Measurements from ENCODE around the gene SAP30BP.

Gene SAP30BP

GRCh38 chr17:75670868-75671267, 3.7 kb downstream of the SAP30BP start:
- Histone ChIP-seq H3K4me3 (ENCODE audit: low read depth in 1 of 2, low read length in 2 of 2) (no peak overlapping the region), H3K9me3 (ENCODE audit: insufficient read depth, low read length, severe bottlenecking) (no peaks in the 10 kb centered on the region), H2AFZ (ENCODE audit: low read depth, low read length) (no peak overlapping the region), H3K27ac (ENCODE audit: low read length) (no peak overlapping the region), H3K79me2 (ENCODE audit: insufficient read depth, low read length) (peaks cover 70% of the 10 kb centered on the region), H3K4me1 (ENCODE audit: insufficient read depth, low read length) (peaks cover 34% of the 10 kb centered on the region), H3K4me2 (ENCODE audit: insufficient read depth, low read length) (no peak overlapping the region), H3K9ac (ENCODE audit: low read depth, low read length) (no peak overlapping the region), H3K36me3 (ENCODE audit: insufficient read depth, low read length) (peaks cover 63% of the 10 kb centered on the region), H4K20me1 (ENCODE audit: insufficient read depth, low read length) (peaks cover 12% of the 10 kb centered on the region; the same call in 1 of the 2 replicates), H3K27me3 (ENCODE audit: insufficient read depth, low read length, poor library complexity) (no peaks in the 10 kb centered on the region)
- DNase-seq: no peak
- TF ChIP-seq CTCF (IDR thresholded peaks at IDR 0.05; ENCODE audit: borderline replicate concordance, extremely low read depth, low read length, poor library complexity, severe bottlenecking) (no peak), EZH2 (IDR thresholded peaks at IDR 0.05; ENCODE audit: borderline replicate concordance, low read depth, low read length, severe bottlenecking) (no peak)
- no peak for ATAC-seq (ENCODE audit: insufficient read depth, low read depth)

- Histone ChIP-seq H3K36me3 (ENCODE audit: insufficient read depth, low read length) (peaks cover 72% of the 10 kb centered on the region), H3K9me3 (ENCODE audit: insufficient read depth, low read length, severe bottlenecking) (no peaks in the 10 kb centered on the region), H3K27ac (ENCODE audit: low read length) (no peak overlapping the region), H3K27me3 (ENCODE audit: insufficient read depth, low read length, poor library complexity) (no peaks in the 10 kb centered on the region), H4K20me1 (ENCODE audit: insufficient read depth, low read length) (peaks cover 12% of the 10 kb centered on the region; the same call in 1 of the 2 replicates), H2AFZ (ENCODE audit: low read depth, low read length) (no peak overlapping the region), H3K4me3 (ENCODE audit: low read depth in 1 of 2, low read length in 2 of 2) (no peak overlapping the region), H3K9ac (ENCODE audit: low read depth, low read length) (no peak overlapping the region), H3K4me1 (ENCODE audit: insufficient read depth, low read length) (peaks cover 28% of the 10 kb centered on the region), H3K4me2 (ENCODE audit: insufficient read depth, low read length) (no peak overlapping the region), H3K79me2 (ENCODE audit: insufficient read depth, low read length) (peaks cover 70% of the 10 kb centered on the region)
- no peak for ATAC-seq (ENCODE audit: insufficient read depth, low read depth)
- DNase-seq: no peak
- TF ChIP-seq CTCF (IDR thresholded peaks at IDR 0.05; ENCODE audit: borderline replicate concordance, extremely low read depth, low read length, poor library complexity, severe bottlenecking): no peak
- TF ChIP-seq EZH2 (IDR thresholded peaks at IDR 0.05; ENCODE audit: borderline replicate concordance, low read depth, low read length, severe bottlenecking): no peak
These were observed 4.9 kb downstream of the SAP30BP start for GRCh38 chr17:75672011-75672410.

- Histone ChIP-seq H2AFZ (ENCODE audit: low read depth, low read length) (no peak overlapping the region), H3K4me2 (ENCODE audit: insufficient read depth, low read length) (no peak overlapping the region), H3K36me3 (ENCODE audit: insufficient read depth, low read length) (peaks cover 78% of the 10 kb centered on the region), H3K9ac (ENCODE audit: low read depth, low read length) (no peak overlapping the region), H3K4me3 (ENCODE audit: low read depth in 1 of 2, low read length in 2 of 2) (no peak overlapping the region), H3K79me2 (ENCODE audit: insufficient read depth, low read length) (peaks cover 69% of the 10 kb centered on the region), H3K27me3 (ENCODE audit: insufficient read depth, low read length, poor library complexity) (no peaks in the 10 kb centered on the region), H3K9me3 (ENCODE audit: insufficient read depth, low read length, severe bottlenecking) (no peaks in the 10 kb centered on the region), H3K27ac (ENCODE audit: low read length) (no peak overlapping the region), H4K20me1 (ENCODE audit: insufficient read depth, low read length) (peaks cover 12% of the 10 kb centered on the region; the same call in 1 of the 2 replicates), H3K4me1 (ENCODE audit: insufficient read depth, low read length) (peaks cover 19% of the 10 kb centered on the region)
- TF ChIP-seq EZH2 (IDR thresholded peaks at IDR 0.05; ENCODE audit: borderline replicate concordance, low read depth, low read length, severe bottlenecking) (no peak), CTCF (IDR thresholded peaks at IDR 0.05; ENCODE audit: borderline replicate concordance, extremely low read depth, low read length, poor library complexity, severe bottlenecking) (no peak)
- ATAC-seq (ENCODE audit: insufficient read depth, low read depth) (no peak), DNase-seq (no peak)
These were observed 6.3 kb downstream of the SAP30BP start for GRCh38 chr17:75673487-75673886.

- no peaks in the 10 kb centered on the region for H3K27me3 ChIP-seq (ENCODE audit: insufficient read depth, low read length, poor library complexity)
- TF ChIP-seq CTCF (IDR thresholded peaks at IDR 0.05; ENCODE audit: borderline replicate concordance, extremely low read depth, low read length, poor library complexity, severe bottlenecking) (no peak), EZH2 (IDR thresholded peaks at IDR 0.05; ENCODE audit: borderline replicate concordance, low read depth, low read length, severe bottlenecking) (no peak)
- H3K4me2 ChIP-seq (ENCODE audit: insufficient read depth, low read length): no peak overlapping the region
- H4K20me1 ChIP-seq (ENCODE audit: insufficient read depth, low read length): peaks cover 12% of the 10 kb centered on the region; the same call in 1 of the 2 replicates
- H3K4me1 ChIP-seq (ENCODE audit: insufficient read depth, low read length): no peaks in the 10 kb centered on the region
- H3K36me3 ChIP-seq (ENCODE audit: insufficient read depth, low read length): peaks cover 73% of the 10 kb centered on the region
- H2AFZ ChIP-seq (ENCODE audit: low read depth, low read length): no peak overlapping the region
- H3K9ac ChIP-seq (ENCODE audit: low read depth, low read length): no peak overlapping the region
- ATAC-seq (ENCODE audit: insufficient read depth, low read depth): no peak
- no peak overlapping the region for H3K27ac ChIP-seq (ENCODE audit: low read length)
- no peak for DNase-seq
- no peak overlapping the region for H3K4me3 ChIP-seq (ENCODE audit: low read depth in 1 of 2, low read length in 2 of 2)
- peaks cover 64% of the 10 kb centered on the region for H3K79me2 ChIP-seq (ENCODE audit: insufficient read depth, low read length)
- no peaks in the 10 kb centered on the region for H3K9me3 ChIP-seq (ENCODE audit: insufficient read depth, low read length, severe bottlenecking)
These were observed 9.3 kb downstream of the SAP30BP start for GRCh38 chr17:75676461-75676860.
